HK-2 (cell line): ENCODE results near the gene RALGPS1.
A peak's percentile ranks its signal among the peaks of the same experiment; 100 is the strongest.

ENCODE experiments used
- DNase-seq: peaks from one replicate; pipeline ENCODE4 v3.0.0-alpha.2; 2018; ENCODE audit not compliant: unreplicated experiment

RALGPS1 gene

GRCh38 chr9:126914458-126915280 is at the start of gene RALGPS1:
Gene RALGPS1, plus strand, starts transcription at chr9:126914782. Its CDS starts 47,508 bp downstream, at chr9:126962290.
- DNase-seq: peak; percentile 96

GRCh38 chr9:126869368-126869767 is 45.2 kb upstream of the RALGPS1 start:
- no peak for DNase-seq

GRCh38 chr9:126872516-126872915 is 42.1 kb upstream of the RALGPS1 start:
- DNase-seq: no peak

- no peak for DNase-seq
Observed at GRCh38 chr9:126874546-126875314, 39.9 kb upstream of the RALGPS1 start.

- no peak for DNase-seq
Observed at GRCh38 chr9:126875756-126876510, 38.6 kb upstream of the RALGPS1 start.

- DNase-seq: no peak
Observed at GRCh38 chr9:126876531-126876930, 38.1 kb upstream of the RALGPS1 start.

- DNase-seq: no peak
Observed at GRCh38 chr9:126877418-126877817, 37.2 kb upstream of the RALGPS1 start.

GRCh38 chr9:126879288-126879687 is 35.3 kb upstream of the RALGPS1 start:
- DNase-seq: no peak

GRCh38 chr9:126880226-126880946 is 34.2 kb upstream of the RALGPS1 start:
- DNase-seq: no peak

- DNase-seq: no peak
Observed at GRCh38 chr9:126880947-126881332, 33.6 kb upstream of the RALGPS1 start.

- DNase-seq: no peak
Observed at GRCh38 chr9:126882746-126883145, 31.8 kb upstream of the RALGPS1 start.

GRCh38 chr9:126883636-126884035 is 30.9 kb upstream of the RALGPS1 start:
- peak; percentile 76 for DNase-seq

GRCh38 chr9:126885131-126885641 is 29.4 kb upstream of the RALGPS1 start:
- DNase-seq: no peak

GRCh38 chr9:126886034-126886822 is 28.4 kb upstream of the RALGPS1 start:
- DNase-seq: no peak

- no peak for DNase-seq
Observed at GRCh38 chr9:126886897-126887296, 27.7 kb upstream of the RALGPS1 start.

- DNase-seq: no peak
Observed at GRCh38 chr9:126891676-126892075, 22.9 kb upstream of the RALGPS1 start.

GRCh38 chr9:126893079-126893478 is 21.5 kb upstream of the RALGPS1 start:
- DNase-seq: no peak

GRCh38 chr9:126894052-126894603 is 20.5 kb upstream of the RALGPS1 start:
- DNase-seq: no peak

- DNase-seq: no peak
Observed at GRCh38 chr9:126902210-126902609, 12.4 kb upstream of the RALGPS1 start.

GRCh38 chr9:126904586-126904985 is 10.0 kb upstream of the RALGPS1 start:
- no peak for DNase-seq
